ENCODE measurements around the gene PLD4. TPM values are rescaled to one million over a fixed set of nuclear protein-coding genes. Genes with fewer than 3 reads are reported as not detected.

Gene PLD4
- total RNA-seq, 1 experiment from 2014 or later, result not detected

GRCh38 chr14:104964546-104964945 lies 39.9 kb downstream of the PLD4 start:
- intact Hi-C loops (cut with micrococcal nuclease; ENCODE audit: unreplicated experiment), result no loop called here
- Histone ChIP-seq H3K4me1 (replicated peaks; ENCODE audit: insufficient read depth) (peaks cover 14% of the 10 kb centered on the region), H3K4me2 (no peak overlapping the region), H4K20me1 (ENCODE audit: insufficient read depth) (no peaks in the 10 kb centered on the region), H3K27ac (no peak overlapping the region), H3K4me3 (no peak overlapping the region), H3K27me3 (ENCODE audit: insufficient read depth, low read depth) (no peaks in the 10 kb centered on the region), H3K79me2 (ENCODE audit: low read depth) (no peaks in the 10 kb centered on the region), H2AFZ (no peak overlapping the region), H3K36me3 (ENCODE audit: low read depth) (no peaks in the 10 kb centered on the region), H3K9me2 (ENCODE audit: insufficient read depth) (no peaks in the 10 kb centered on the region), H3F3A (ENCODE audit: insufficient read depth, low read depth) (peaks cover 3% of the 10 kb centered on the region; the same call in 1 of the 2 replicates), H3K9me3 (ENCODE audit: insufficient read depth, low read depth) (no peaks in the 10 kb centered on the region)
- POLR2A ChIA-PET (ENCODE audit: unreplicated experiment), result no interaction called here
- CTCF ChIA-PET, result no interaction called here
- TF ChIP-seq EZH2 (IDR thresholded peaks at IDR 0.05; ENCODE audit: low read depth) (no peak), CTCF (conservative IDR thresholded peaks at IDR 0.05) (no peak)
- BruUV-seq (replicated peaks), result no TSS peak
- no peak for DNase-seq

GRCh38 chr14:104965561-104966231 lies 41.0 kb downstream of the PLD4 start:
- BruUV-seq (replicated peaks), result no TSS peak
- no peaks in the 10 kb centered on the region for H4K20me1 ChIP-seq (ENCODE audit: insufficient read depth)
- no peaks in the 10 kb centered on the region for H3K79me2 ChIP-seq (ENCODE audit: low read depth)
- no peaks in the 10 kb centered on the region for H3K9me3 ChIP-seq (ENCODE audit: insufficient read depth, low read depth)
- H3K27ac ChIP-seq, result no peak overlapping the region
- intact Hi-C loops (cut with micrococcal nuclease; ENCODE audit: unreplicated experiment), result loop anchor here (5.0 kb wide), 1 partner anchor 33 kb away; no protein-coding TSS in a partner anchor
- H2AFZ ChIP-seq, result no peak overlapping the region
- H3K4me1 ChIP-seq (replicated peaks; ENCODE audit: insufficient read depth), result peaks cover 25% of the 10 kb centered on the region
- ChIA-PET CTCF (no interaction called here), POLR2A (ENCODE audit: unreplicated experiment) (no interaction called here)
- no peaks in the 10 kb centered on the region for H3K36me3 ChIP-seq (ENCODE audit: low read depth)
- no peak overlapping the region for H3K4me2 ChIP-seq
- H3F3A ChIP-seq (ENCODE audit: insufficient read depth, low read depth), result peaks cover 5% of the 10 kb centered on the region; the same call in 1 of the 2 replicates
- no peaks in the 10 kb centered on the region for H3K9me2 ChIP-seq (ENCODE audit: insufficient read depth)
- no peaks in the 10 kb centered on the region for H3K27me3 ChIP-seq (ENCODE audit: insufficient read depth, low read depth)
- no peak overlapping the region for H3K4me3 ChIP-seq
- DNase-seq, result no peak
- no peak for TF ChIP-seq CTCF (conservative IDR thresholded peaks at IDR 0.05)
- no peak for TF ChIP-seq EZH2 (IDR thresholded peaks at IDR 0.05; ENCODE audit: low read depth)

GRCh38 chr14:104966261-104966865 lies 41.7 kb downstream of the PLD4 start:
- Histone ChIP-seq H3K9me2 (ENCODE audit: insufficient read depth) (no peaks in the 10 kb centered on the region), H3K4me3 (no peak overlapping the region), H3K9me3 (ENCODE audit: insufficient read depth, low read depth) (no peaks in the 10 kb centered on the region), H3K36me3 (ENCODE audit: low read depth) (no peaks in the 10 kb centered on the region), H4K20me1 (ENCODE audit: insufficient read depth) (no peaks in the 10 kb centered on the region), H3K79me2 (ENCODE audit: low read depth) (no peaks in the 10 kb centered on the region), H2AFZ (no peak overlapping the region), H3K4me1 (replicated peaks; ENCODE audit: insufficient read depth) (peaks cover 32% of the 10 kb centered on the region), H3K27me3 (ENCODE audit: insufficient read depth, low read depth) (no peaks in the 10 kb centered on the region), H3K27ac (no peak overlapping the region), H3F3A (ENCODE audit: insufficient read depth, low read depth) (peaks cover 11% of the 10 kb centered on the region; the same call in 1 of the 2 replicates), H3K4me2 (no peak overlapping the region)
- CTCF ChIA-PET, result no interaction called here
- intact Hi-C loops (cut with micrococcal nuclease; ENCODE audit: unreplicated experiment), result loop anchor here (5.0 kb wide), 1 partner anchor 34 kb away; no protein-coding TSS in a partner anchor
- POLR2A ChIA-PET (ENCODE audit: unreplicated experiment), result no interaction called here
- TF ChIP-seq CTCF (conservative IDR thresholded peaks at IDR 0.05) (no peak), EZH2 (IDR thresholded peaks at IDR 0.05; ENCODE audit: low read depth) (no peak)
- no peak for DNase-seq
- no TSS peak for BruUV-seq (replicated peaks)

All from PC-9 (cell line).